ENCODE measurements around the gene POMP.

POMP gene

DNA sequence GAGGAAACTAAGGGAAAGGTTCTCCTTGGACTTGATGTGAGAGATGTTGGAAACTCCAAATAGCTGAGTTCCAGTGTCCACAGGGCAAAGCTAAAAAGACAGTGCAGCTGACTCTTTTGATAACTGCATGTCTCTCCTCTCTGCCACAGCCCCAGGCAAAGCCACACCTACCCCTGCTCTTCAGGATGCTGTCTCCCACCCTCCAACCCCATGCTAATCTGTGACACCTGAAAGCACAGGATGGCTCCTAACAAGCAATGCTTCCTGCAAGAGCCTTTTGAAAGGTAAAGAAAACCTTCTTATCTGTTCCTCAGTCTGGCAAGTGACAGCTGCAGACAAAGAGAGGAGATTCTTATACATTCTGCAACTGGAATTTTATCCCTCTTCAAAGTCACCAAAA, 45.4 kb downstream of the POMP start:
- DNase-seq = no peak

DNA sequence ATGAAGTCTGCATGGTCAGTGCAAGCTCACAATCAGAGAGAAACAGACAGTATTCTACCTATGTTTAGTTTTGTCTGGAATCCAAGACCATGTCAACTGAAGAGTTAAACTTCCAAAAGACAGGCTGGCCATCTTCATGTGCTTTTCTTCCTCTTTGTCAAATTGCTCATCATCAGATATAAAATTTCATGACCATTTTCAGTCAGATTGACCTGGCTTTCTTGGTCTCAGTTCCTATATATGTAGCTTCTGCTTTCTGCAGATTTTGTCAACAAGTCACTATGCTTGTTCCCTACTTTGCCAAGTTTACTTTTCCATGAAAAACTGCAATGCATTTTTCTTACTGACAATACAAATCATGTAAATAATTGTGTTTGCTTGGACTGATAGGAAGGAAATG, 46.0 kb downstream of the POMP start:
- no peak for DNase-seq

DNA sequence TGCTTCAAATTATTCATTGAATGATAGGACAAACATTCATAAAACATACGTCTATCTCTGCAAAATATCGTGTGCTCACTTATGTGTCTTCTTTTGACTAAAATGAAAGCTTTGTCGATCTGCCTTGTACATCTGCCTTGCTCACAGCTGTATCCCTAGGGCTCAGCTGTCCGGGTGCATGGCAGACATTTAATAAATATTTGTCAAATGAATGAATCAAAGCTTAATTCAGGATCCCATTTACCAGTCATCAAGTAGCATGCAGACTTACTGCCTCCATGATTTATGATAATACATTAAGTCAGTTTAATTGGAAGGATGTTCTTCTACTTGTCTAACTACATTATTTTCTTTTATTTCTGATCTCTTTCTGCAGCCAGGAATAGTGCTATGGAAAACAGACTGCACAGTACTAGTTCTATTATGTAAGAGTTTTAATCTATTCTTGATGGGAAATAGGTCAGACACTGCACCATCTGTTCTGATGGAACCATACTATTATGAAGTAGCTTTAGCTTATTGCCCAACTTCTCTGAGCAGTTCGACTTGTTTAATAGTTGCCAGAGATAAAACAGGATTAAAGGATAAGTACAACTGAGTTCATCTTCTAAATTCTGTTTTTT, 46.6 kb downstream of the POMP start:
- no peak for DNase-seq

DNA sequence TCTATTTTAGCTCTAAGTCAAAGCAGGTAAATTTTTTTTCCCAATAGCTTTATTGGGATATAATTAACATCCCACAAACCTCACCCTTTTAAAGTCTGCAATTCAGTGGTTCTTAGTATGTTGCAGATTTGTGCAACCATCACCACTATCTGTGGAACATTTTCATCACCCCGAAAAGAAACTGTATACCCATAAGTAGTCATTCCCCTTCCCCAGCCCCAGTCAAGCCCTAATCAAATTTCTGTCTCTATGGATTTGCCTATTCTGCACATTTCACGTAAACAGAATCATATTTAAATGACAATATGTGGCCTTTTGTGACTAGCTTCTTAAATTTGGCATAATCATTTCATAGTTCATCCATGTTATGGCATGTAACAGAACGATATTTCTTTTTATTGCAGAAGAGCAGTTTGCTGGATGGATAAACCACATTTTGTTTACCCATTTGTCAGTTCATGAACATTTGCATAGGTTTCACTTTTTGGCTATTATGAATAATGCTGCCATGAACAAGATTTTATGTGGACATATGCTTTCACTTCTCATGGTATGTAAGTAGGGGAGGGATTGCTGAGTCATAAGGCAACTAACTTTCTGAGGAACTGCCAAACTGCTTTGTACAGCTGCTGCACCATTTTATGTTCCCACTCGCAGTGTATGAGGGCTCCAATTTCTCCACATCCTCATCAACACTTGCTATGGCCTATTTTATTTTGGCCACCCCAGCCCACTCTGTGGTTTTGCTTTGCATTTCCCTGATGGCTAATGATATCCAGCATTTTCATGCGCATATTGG, 48.9 kb downstream of the POMP start:
- DNase-seq = peak; percentile 37

DNA sequence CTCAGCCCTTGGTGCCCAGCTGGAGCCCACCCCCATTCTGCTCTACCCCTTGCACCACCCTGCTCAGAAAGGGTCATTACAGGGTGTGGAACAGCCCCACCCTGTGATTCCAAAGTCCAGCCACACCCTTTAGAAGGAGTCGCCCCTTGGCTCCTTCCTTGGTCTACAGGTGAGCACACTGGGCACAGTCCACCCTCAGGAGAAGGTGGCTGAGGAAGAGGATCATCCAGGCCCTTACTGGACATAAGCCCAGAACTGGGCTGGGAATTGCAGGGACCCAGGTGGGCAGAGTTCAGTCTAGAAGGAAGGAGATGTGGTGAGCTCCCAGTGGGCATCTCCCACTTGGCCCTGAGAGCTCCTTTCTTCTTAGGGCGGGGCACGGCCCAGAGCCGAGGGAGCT, 51.2 kb downstream of the POMP start:
- DNase-seq = no peak

DNA sequence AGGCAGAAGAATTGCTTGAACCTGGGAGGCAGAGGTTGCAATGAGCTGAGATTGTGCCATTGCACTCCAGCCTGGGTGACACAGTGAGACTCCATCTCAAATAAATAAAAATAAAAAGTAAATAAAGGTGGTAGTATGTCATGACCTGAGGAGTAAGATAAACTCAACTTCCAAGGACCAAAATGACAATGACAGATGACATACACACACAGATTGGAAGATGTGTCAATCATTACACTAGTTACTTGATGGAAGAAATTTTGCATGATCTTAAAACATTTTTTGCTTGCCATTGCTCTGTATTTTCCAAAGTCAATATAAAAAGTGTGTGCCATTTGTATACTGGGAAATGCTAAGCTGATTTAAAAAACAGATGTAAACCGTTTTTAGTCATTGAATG, 55.7 kb downstream of the POMP start:
- DNase-seq = no peak

DNA sequence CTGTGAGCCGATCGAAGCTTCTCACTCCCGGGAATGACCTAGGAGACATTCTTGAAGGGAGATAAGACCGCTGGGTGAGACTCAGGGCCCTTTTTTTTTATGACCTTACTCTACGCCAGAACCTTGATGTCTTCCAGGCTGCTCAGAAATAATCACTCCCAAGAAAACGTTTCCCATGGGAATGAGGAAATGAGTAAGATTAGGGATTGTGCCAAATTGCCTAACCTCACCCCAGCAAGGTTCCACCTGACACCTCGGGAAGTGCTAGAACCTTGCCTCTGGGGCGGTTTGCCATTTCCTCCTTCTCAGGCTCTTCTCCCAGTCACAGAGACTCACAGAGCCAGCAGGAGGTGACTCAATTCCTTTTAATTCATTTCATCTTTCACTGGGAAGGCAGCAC, 57.6 kb downstream of the POMP start:
- no peak for DNase-seq

DNA sequence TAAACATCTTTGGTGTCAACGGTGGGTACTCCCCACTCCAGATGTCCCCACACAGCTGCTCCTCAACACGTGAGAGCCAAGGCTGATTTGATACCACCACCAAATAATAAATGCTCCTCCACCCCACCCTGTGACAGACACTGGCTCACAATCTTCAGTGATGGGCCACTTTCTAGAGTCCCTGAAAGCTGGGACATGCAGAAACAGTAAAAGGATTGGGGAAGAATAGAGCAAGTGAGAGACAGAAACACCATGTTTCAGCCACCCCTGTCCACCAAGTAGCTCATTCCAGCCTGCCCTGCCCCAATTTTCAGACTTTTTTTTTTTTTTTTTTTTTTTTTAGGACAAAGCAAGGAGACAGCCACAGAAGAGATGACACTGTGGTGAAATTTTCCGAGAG, 58.2 kb downstream of the POMP start:
- no peak for DNase-seq

DNA sequence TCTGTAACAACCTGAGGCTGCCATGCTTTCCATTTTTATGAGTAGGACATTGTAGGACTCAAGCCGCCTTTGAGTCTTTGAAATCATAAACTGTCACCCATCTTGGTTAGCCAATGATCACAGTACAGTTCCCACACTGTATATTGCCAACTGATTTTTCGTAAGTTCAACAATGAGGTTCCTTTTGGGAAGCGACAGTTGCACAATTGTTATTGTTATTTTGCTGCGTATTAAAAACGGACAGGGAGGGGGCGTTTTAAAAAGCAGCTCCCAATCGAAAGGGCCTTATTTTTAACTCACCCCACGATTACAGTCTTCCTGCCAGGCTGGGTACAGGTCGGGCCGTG, 59.2 kb downstream of the POMP start:
- DNase-seq = no peak

DNA sequence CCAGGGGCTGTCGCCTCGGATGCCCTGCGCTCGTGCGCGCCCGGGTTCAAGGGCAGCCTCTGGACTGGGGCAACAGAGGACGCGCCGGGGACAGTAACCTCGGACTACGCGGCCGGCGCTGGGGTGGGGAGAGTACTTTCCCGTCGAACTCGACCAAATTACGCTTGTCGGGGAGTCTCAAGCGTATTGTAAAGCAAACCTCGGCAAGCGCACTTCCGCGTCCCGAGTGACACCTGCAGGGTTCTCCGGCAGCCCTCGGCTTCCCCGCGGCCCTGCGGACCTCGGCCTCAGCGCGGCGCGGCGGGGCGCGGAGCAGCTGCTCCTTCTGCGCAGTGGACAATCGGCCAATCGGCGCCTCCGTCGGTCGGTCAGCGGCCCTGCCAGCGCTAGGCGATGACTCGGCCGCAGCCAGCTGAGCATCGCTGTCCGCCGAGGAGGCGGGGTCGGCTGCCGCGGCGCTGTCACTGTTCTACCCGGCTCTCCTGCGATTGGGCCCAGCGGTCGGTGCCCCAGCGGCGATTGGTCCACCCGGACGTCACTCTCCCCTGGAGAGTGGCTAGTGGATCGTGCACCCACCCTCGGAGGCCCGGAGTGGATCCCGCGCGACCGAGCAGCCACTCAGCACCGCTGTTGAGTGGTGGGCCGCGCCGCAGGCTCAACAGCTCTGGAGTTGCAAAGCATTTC, 59.8 kb downstream of the POMP start, which contains the start of gene SLC46A3:
TSS of gene SLC46A3 (minus strand) at position 428 of the 684 bp plus-strand sequence. CDS start 972 bp downstream, outside the sequence.
- peak; percentile 98 for DNase-seq

DNA sequence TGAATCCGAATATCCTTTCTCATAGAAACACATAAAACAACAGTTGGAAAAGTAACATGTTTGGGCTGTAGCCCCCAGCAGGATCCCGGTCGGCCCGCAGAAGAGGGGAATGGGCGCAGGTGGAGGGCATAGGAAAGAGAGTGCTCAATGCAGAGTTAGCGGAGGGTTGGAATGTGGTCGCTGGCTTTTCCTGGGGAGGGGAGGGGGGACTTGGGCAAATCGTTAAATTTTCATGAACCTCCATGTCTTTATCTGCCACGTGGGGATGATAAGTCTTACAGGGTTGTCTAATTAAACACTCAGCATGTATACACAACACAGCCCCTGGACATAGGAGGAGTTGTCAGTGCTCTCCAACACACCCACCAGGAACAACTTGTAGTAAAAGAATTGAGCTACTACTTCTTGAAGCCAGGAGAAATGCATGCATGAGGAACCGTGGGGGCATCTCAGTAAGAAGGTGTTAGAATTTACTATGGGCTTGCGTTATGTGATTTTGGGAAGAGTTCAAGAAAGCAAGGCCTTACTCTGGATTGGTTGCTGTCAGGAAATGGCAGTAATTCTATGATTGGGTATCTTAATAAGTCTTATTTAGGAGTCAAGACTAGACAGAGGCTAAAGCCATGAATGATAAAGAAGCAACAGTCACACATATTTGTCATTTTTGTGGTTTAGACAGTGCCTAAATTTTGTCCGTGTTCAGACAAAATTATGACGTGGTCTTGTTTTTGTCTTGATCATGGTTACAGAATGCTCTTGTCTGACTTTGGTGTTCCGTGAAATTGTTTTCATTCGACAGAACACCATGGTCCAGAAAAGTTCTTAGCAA, 60.5 kb downstream of the POMP start:
- no peak for DNase-seq

DNA sequence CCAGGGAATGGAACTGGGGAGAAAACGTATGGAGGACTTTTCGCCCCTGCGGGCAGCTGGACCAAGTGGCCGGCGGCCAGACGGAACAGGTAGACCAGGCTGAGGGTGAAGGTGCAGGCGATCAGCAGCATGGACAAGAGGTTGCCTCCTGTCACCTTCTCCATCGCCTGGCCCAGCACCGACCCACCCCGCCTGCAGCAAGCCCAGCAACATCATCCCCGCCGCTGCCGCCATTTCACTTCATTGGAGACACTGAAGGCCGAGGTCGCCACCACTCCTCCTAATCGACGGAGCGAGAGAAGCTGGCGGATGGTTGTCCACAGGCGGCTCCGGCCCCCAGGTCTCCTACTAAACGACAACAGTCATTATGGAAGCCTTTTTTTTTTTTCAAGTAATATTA, 64.9 kb downstream of the POMP start:
- DNase-seq = no peak

DNA sequence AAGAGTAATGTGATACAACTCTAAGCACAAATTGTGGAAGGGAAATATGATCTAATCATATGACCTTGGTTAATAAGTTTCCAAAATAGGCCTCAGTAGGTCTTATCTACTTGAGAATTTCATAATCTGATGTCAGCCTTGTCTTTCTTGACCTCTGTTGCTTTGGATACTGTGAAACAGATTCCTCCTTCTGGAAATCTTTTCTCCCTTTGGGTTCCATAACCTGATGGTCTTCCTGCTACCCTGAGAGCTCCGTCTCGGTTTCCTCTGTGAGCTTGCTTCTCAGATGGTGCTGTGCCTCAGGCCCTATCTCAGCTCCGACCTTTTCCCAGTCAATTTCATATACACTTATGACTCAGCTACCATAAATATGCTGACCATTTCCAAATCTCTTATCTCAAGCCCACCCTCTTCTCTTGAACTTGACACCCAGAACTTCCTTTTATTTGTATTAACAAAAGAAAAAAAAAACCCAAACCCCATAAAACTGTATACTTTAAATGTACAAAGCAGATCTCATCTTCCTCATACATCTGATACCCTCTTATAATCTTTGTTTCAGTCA, 66.2 kb downstream of the POMP start:
- no peak for DNase-seq

Measured in femur (tissue), 1 donor.